ENCODE data around the gene FAM200B. TPM values are rescaled to one million over a fixed set of nuclear protein-coding genes. Genes with fewer than 3 reads are reported as not detected.
A peak's percentile ranks its signal among the peaks of the same experiment; 100 is the strongest.

Gene FAM200B
- total RNA-seq, 1 donor: 28.1 TPM

DNA sequence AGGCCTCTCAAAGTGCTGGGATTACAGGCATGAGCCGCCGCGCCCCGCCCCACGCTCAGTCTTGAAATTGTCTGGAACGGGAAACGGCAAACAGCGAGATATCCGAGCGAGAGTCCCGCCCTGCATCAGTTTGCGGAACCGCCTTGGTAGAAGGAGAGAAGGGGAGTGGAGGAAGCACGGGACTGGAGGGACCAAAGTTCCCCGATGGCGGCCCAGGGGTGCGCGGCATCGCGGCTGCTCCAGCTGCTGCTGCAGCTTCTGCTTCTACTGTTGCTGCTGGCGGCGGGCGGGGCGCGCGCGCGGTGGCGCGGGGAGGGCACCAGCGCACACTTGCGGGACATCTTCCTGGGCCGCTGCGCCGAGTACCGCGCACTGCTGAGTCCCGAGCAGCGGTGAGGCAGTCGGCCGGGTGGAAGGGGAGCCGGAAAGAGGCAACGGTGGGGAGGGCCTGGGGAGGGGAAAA, 21.3 kb downstream of the FAM200B start, which contains the start of gene BST1:
BST1 (plus strand) TSS at position 125 of the 463 bp plus-strand sequence; CDS start at position 205, 80 bp downstream.
- peak; percentile 66 for DNase-seq (ENCODE audit: low read depth)
- H3K4me3 ChIP-seq (ENCODE audit: low read depth, low read length): peak within 1 kb of the TSS; percentile 61
- TF ChIP-seq, protein P1, sequence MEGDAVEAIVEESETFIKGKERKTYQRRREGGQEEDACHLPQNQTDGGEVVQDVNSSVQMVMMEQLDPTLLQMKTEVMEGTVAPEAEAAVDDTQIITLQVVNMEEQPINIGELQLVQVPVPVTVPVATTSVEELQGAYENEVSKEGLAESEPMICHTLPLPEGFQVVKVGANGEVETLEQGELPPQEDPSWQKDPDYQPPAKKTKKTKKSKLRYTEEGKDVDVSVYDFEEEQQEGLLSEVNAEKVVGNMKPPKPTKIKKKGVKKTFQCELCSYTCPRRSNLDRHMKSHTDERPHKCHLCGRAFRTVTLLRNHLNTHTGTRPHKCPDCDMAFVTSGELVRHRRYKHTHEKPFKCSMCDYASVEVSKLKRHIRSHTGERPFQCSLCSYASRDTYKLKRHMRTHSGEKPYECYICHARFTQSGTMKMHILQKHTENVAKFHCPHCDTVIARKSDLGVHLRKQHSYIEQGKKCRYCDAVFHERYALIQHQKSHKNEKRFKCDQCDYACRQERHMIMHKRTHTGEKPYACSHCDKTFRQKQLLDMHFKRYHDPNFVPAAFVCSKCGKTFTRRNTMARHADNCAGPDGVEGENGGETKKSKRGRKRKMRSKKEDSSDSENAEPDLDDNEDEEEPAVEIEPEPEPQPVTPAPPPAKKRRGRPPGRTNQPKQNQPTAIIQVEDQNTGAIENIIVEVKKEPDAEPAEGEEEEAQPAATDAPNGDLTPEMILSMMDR (IDR thresholded peaks at IDR 0.05; ENCODE audit: insufficient read depth, low read depth, low read length): no peak

DNA sequence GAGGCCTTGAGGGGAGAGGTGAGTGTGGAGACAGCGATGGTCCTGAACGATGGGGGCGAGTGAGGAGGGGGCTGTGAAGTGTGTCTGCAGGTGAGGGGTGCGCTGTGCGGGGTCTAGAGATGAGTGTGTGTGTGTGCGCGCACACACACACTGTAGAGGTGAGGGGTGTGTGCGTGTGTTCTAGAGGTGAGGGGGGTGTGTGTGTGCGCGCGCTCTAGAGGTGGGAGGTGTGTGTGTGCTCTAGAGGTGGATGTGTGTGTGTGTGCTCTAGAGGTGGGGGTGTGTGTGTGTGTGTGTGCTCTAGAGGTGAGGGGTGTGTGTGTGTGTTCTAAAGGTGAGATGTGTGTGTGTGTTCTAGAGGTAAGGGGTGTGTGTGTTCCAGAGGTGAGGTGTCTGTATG, 21.8 kb downstream of the FAM200B start:
- DNase-seq (ENCODE audit: low read depth): no peak
- H3K4me3 ChIP-seq (ENCODE audit: low read depth, low read length): peak overlapping the region; percentile 61
- TF ChIP-seq, protein P1 (IDR thresholded peaks at IDR 0.05; ENCODE audit: insufficient read depth, low read depth, low read length): no peak

DNA sequence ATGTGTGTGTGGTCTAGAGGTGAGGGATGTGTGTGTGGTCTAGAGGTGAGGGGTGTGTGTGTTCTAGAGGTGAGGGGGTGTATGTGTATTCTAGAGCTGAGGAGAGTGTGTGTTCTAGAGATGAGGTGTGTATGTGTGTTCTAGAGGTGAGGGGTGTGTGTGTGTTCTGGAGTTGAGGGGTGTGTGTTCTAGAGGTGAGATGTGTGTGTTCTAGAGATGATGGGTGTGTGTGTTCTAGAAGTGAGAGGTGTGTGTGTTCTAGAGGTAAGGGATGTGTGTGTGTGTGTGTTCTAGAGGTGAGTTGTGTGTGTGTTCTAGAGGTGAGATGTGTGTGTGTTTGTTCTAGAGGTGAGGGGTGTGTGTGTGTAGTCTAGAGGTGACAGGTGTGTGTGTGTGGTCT, 22.5 kb downstream of the FAM200B start:
- TF ChIP-seq, protein P1 (IDR thresholded peaks at IDR 0.05; ENCODE audit: insufficient read depth, low read depth, low read length): no peak
- H3K4me3 ChIP-seq (ENCODE audit: low read depth, low read length): no peak overlapping the region
- no peak for DNase-seq (ENCODE audit: low read depth)

DNA sequence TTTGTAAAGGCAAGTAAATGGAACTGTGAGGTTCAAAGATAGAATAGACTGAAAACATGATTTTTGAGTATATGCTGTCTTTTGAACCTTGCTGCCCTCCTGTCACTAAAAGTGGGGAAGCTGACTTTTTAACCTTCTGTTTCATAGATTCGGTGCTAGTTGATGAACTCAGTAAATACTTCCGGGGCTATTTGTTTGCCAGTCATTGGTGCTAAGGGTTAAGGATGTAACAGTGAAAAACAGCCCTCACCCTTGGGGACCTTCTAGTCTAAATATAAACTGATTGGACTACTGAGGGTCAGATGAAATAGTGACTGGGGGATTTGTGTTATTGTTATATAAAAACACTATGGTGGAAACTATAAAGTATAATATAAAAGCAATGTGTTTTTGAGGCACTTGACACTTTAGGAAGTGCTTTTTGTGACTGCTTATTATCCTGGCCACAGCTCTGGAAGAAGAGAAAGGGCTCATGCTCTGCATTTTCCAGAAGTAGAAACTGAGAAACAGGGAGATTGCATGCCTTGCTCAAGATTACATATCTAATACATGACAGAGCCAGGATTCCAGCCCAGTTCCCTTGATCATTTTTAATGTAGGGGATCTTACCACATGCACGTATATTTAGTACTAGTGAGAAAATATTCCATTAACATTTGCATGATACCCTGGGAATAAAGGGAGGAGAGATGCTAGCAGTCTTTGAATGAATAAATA, 25.2 kb downstream of the FAM200B start:
- TF ChIP-seq, protein P1 (IDR thresholded peaks at IDR 0.05; ENCODE audit: insufficient read depth, low read depth, low read length): no peak
- DNase-seq (ENCODE audit: low read depth): no peak
- H3K4me3 ChIP-seq (ENCODE audit: low read depth, low read length): no peak overlapping the region

DNA sequence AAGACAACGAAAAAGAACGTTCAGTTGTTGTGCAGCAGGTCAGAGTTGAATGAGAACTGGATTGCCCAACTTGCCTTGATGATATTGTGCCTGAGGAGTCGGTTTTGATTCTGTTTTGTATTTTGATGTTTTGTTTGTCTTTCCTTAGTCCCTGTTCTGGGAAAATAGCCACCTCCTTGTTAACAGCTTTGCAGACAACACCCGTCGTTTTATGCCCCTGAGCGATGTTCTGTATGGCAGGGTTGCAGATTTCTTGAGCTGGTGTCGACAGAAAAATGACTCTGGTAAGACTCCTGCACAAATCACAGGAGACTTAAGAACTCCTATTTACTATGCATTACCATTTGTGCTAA, 25.7 kb downstream of the FAM200B start:
- H3K4me3 ChIP-seq (ENCODE audit: low read depth, low read length): no peak overlapping the region
- TF ChIP-seq, protein P1 (IDR thresholded peaks at IDR 0.05; ENCODE audit: insufficient read depth, low read depth, low read length): no peak
- peak; percentile 86 for DNase-seq (ENCODE audit: low read depth)

DNA sequence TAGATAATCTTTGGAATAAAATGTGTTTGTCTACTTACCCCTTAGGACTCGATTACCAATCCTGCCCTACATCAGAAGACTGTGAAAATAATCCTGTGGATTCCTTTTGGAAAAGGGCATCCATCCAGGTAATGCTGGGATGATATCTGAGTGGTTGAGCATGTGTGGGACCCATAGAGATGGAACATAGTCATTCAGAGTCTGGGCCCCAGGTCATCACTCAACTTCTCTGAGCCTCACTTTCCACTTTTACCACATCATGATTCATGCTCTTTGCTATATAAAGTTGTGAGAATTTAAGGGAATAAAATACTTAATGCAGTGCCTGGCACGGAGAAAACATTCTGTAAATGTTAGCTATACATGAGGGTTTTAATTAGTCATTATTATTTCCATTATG, 30.1 kb downstream of the FAM200B start:
- TF ChIP-seq, protein P1 (IDR thresholded peaks at IDR 0.05; ENCODE audit: insufficient read depth, low read depth, low read length): no peak
- no peak overlapping the region for H3K4me3 ChIP-seq (ENCODE audit: low read depth, low read length)
- DNase-seq (ENCODE audit: low read depth): no peak

DNA sequence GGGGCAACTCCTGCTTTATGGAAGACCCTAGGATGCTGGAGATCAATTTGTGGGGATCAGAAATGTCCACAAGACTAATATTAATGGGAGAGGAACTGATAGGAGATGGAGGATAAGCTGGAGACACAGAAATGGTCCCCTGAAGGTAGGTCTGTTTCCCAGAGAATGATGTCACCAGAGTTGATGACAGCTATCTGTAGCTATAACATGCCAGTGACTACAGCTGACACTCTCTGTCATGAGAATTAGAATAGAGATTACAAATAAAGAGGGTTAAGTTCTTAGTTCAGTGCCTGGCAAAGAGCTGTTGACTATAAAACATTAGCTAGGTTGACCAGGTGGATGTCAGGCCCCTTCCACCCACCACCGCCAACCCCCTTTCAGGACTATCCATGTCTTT, 30.6 kb downstream of the FAM200B start:
- TF ChIP-seq, protein P1 (IDR thresholded peaks at IDR 0.05; ENCODE audit: insufficient read depth, low read depth, low read length): no peak
- no peak overlapping the region for H3K4me3 ChIP-seq (ENCODE audit: low read depth, low read length)
- no peak for DNase-seq (ENCODE audit: low read depth)
